ENCODE data around the gene ZNF224. TPM values are rescaled to one million over a fixed set of nuclear protein-coding genes. Genes with fewer than 3 reads are reported as not detected.
"Not testable (repeated sequence)": the region's sequence is repeated elsewhere in the genome, so short reads cannot be mapped to it uniquely, and the experiment has no call there.

The ZNF224 gene
- total RNA-seq, 1 experiment from 2014 or later, result 7.0 TPM

DNA sequence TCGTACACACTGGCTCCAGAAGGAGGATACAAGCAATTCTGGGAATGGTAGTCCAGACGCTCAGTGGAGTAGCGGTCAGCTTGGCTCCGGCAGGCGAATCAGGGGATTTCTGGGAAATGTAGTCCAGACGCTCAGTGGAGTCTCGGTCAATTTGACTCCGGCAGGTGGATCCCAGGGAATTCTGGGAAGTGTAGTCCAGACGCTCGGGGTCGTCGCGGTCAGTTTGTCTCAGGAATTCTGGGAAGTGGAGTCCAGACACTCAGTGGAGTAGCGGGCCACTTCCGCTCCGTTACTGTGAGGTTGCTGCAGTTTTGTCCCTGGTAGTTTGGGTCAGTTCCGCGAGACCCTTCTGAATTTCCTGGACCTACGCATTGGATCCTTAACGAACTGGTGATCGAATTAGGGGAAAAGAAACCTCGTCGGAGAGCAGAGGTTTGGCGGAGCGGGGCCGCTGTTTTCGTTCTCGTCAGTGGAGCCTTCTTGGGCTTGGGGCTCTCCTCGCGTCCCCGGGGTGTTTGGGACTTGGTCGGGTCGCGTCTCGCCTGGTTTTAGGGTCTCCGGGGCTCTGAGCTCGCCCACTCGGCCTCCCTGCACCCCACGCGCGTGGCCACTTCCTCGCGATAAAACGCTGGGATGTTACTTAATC, 19.1 kb downstream of the ZNF224 start, which contains the start of gene ZNF225:
TSS of gene ZNF225 (plus strand) at position 262 of the 646 bp plus-strand sequence. CDS start 2,429 bp downstream, outside the sequence.
- DNase-seq (ENCODE audit: low read depth), result peak; percentile 97
- in situ Hi-C loops (cut with HindIII; ENCODE audit: low pct_unique_long_range_greater_than_20kb, low sequenced_read_pairs), result no loop called here

DNA sequence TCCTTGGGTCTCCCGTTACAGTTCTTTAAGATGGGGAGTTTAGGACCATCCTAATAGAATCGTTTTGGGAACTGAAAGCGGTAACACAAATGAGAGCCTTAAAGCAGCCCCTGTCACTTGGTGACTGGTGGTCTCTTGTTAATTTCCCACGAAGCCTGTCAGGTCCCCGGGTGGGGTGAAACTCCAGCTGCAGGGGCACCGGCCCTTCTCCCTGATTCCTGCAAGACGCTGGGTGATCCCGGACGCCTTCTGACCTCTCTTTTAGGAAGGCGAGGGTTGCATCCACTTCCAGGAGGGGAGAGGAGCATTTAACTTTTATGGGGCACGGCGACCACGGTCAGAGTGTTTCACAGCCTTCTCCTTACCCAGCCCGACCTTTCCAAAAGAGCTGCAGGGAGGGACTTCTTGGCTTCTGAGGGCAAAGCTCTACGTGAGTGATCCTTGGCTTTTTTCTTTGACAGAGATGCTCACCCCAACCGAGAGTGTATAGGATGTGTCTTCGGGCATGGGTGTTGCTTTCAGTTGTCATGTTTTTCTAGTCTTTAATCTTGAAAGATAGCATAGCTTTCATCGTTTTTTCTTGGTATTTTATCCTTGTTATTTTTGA, 19.7 kb downstream of the ZNF224 start:
- in situ Hi-C loops (cut with HindIII; ENCODE audit: low pct_unique_long_range_greater_than_20kb, low sequenced_read_pairs), result no loop called here
- peak; percentile 25 for DNase-seq (ENCODE audit: low read depth)

DNA sequence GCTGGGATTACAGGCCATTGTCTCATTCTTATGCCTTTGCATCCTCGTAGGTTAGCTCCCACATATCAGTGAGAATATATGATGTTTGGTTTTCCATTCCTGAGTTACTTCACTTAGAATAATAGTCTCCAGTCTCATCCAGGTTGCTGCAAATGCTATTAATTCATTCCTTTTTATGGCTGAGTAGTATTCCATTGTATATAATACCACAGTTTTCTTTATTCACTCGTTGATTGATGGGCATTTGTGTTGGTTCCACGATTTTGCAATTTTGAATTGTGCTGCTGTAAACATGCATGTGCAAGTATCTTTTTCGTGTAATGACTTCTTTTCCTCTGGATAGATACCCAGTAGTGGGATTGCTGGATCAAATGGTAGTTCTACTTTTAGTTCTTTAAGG, 27.0 kb downstream of the ZNF224 start:
- DNase-seq (ENCODE audit: low read depth); in situ Hi-C loops (cut with HindIII; ENCODE audit: low pct_unique_long_range_greater_than_20kb, low sequenced_read_pairs): not testable (repeated sequence)

DNA sequence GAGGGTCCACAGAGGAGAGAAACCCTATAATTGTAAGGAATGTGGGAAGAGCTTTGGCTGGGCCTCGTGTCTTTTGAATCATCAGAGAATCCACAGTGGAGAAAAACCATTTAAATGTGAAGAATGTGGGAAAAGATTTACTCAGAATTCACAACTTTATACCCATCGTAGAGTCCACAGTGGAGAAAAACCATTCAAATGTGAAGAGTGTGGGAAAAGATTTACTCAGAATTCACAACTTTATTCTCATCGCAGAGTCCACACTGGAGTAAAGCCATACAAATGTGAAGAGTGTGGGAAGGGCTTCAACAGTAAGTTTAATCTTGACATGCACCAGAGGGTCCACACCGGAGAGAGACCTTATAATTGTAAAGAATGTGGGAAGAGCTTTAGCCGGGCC, 37.8 kb downstream of the ZNF224 start:
- DNase-seq (ENCODE audit: low read depth), result no peak
- in situ Hi-C loops (cut with HindIII; ENCODE audit: low pct_unique_long_range_greater_than_20kb, low sequenced_read_pairs), result no loop called here

DNA sequence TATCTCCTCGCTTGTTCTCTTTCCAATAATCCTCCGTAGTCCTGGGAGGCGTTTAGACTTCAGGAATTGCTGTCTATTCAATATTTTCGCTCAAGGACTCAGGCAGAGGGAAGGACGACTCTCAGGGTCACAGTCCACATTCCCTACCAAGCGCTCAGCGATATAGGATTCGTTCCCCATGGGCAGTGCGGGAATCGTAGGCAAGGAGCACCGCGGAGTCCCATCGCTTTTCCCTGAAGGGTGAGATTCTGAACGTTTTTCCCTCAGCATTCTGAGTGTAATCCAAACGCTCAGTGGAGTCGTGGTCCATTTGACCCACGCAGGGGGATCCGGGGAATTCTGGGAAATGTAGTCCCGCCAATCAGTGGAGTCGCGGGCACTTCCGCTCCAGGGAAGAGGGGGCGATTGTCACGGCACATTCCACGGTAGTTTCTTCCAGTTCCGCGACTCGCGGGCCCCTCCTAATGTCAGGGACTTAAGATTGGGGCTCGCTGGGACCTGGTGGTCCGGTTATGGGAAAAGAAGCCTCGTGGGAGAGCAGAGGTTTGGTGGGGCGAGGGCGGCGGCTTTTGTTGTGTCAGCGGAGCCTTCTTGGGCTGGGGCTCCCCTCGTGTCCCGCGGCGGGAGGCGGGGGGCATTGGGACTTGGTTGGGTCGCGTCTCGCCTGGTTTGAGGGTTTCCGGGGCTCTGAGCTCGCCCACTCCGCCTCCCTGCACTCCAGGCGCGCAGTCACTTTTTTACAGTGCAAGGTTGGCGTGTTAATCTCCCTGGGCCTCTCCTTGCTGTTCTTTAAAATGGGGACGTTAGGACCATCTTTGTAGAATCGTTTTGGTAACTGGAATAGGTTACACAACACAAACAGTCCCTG, 47.3 kb downstream of the ZNF224 start, which contains the start of gene ZNF234:
TSS of gene ZNF234 (plus strand) at position 364 of the 868 bp plus-strand sequence. CDS start 3,079 bp downstream, outside the sequence.
- DNase-seq (ENCODE audit: low read depth), result peak; percentile 82
- in situ Hi-C loops (cut with HindIII; ENCODE audit: low pct_unique_long_range_greater_than_20kb, low sequenced_read_pairs), result no loop called here

DNA sequence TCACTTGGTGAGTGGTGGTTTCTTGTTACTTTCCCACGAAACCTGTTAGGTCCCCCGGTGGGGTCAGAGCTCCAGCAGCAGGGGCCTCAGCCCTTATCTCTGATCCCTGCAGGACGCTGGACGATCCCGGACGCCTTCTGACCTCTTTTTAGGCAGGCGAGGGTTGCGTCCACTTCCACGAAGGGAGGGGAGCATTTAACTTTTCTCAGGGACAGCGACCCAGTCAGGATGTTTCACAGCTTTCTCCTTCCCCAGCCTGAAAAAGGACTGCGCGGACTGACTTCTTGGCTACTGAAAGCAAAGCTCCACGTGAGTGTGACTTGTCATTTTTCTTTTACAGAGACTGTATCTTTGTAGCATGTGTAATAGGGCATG, 47.9 kb downstream of the ZNF224 start:
- in situ Hi-C loops (cut with HindIII; ENCODE audit: low pct_unique_long_range_greater_than_20kb, low sequenced_read_pairs), result no loop called here

DNA sequence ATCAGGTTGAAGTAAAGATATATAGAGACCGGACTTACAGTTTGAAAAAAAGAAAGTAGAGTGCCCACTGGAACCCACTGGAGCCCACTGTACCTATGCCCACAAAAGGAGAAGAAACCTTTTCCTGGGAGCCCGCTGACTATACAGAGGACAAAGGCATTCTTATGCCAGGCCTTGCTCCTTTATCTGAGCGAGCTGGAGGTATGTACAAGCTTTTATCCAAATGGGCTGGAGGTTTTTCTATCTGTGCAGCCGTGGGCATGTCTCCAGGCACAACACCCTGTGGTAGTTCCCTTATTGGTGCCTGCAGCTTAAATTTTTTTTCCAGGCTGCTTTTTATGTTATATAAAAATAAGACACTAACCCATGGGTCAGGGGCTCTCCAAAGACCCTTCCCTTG, 55.6 kb downstream of the ZNF224 start:
- no peak for DNase-seq (ENCODE audit: low read depth)
- in situ Hi-C loops (cut with HindIII; ENCODE audit: low pct_unique_long_range_greater_than_20kb, low sequenced_read_pairs), result no loop called here

More for the DNA sequence above, 47.9 kb downstream of the ZNF224 start:
- DNase-seq (ENCODE audit: low read depth), result peak; percentile 39

DNA sequence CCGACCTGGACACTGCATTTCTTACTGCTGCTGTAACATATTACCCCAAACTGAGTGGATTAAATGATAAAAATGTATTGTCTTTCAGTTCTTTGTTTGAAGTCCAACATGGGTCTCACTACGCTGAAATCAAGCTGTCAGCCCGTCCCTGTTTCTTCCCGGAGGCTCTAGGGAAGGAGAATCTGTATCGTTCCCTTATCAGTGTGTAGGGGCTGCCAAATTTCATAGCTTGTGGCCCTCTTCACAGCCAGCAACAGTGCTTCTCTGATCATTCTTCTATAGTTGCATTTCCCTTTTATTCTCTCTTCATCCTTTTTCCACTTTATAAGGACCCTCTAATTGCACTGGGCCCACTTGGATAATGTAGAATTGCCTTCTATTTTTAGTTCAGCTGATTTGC, 57.3 kb downstream of the ZNF224 start:
- no peak for DNase-seq (ENCODE audit: low read depth)
- in situ Hi-C loops (cut with HindIII; ENCODE audit: low pct_unique_long_range_greater_than_20kb, low sequenced_read_pairs), result no loop called here

DNA sequence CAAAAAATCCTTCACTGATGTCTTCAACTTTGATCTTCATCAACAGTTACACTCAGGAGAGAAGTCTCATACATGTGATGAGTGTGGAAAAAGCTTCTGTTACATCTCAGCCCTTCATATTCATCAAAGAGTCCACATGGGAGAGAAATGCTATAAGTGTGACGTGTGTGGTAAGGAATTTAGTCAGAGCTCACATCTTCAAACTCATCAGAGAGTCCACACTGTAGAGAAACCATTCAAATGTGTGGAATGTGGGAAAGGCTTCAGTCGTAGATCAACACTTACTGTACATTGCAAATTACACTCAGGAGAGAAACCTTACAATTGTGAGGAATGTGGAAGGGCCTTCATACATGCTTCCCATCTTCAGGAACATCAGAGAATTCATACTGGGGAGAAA, 62.3 kb downstream of the ZNF224 start:
- peak; percentile 12 for DNase-seq (ENCODE audit: low read depth)
- in situ Hi-C loops (cut with HindIII; ENCODE audit: low pct_unique_long_range_greater_than_20kb, low sequenced_read_pairs), result no loop called here

Other genes starting within 250 kb of the ZNF224 start
- not detected in 2 replicates for gene ZNF404, start 210.4 kb upstream of the ZNF224 start, total RNA-seq (2014; rRNA removed; shearing (Covaris generic); ENCODE audit: low replicate concordance)
- 25.6 and 31.6 TPM in 2 replicates for gene ZNF45, start 159.1 kb upstream of the ZNF224 start, total RNA-seq (2014; rRNA removed; shearing (Covaris generic); ENCODE audit: low replicate concordance)
- gene ZNF221, start 143.1 kb upstream of the ZNF224 start, total RNA-seq (2014; rRNA removed; shearing (Covaris generic); ENCODE audit: low replicate concordance), result 2.7 and 20.4 TPM in 2 replicates
- gene ZNF155, start 110.2 kb upstream of the ZNF224 start, total RNA-seq (2014; rRNA removed; shearing (Covaris generic); ENCODE audit: low replicate concordance), result 10.3 and 13.5 TPM in 2 replicates
- gene ZNF230, start 91.4 kb upstream of the ZNF224 start, total RNA-seq (2014; rRNA removed; shearing (Covaris generic); ENCODE audit: low replicate concordance), result 4.8 and 6.9 TPM in 2 replicates
- gene ZNF222, start 69.0 kb upstream of the ZNF224 start, total RNA-seq (2014; rRNA removed; shearing (Covaris generic); ENCODE audit: low replicate concordance), result 8.2 and 9.8 TPM in 2 replicates
- gene ZNF223, start 42.3 kb upstream of the ZNF224 start, total RNA-seq (2014; rRNA removed; shearing (Covaris generic); ENCODE audit: low replicate concordance), result 3.2 and 17.8 TPM in 2 replicates
- 0.58 and 1.4 TPM in 2 replicates for gene ZNF284, start 22.2 kb upstream of the ZNF224 start, total RNA-seq (2014; rRNA removed; shearing (Covaris generic); ENCODE audit: low replicate concordance)
- gene ZNF225, start 19.0 kb downstream of the ZNF224 start, total RNA-seq (2014; rRNA removed; shearing (Covaris generic); ENCODE audit: low replicate concordance), result 2.2 and 4.5 TPM in 2 replicates
- 3.4 and 5.6 TPM in 2 replicates for gene ZNF234, start 47.2 kb downstream of the ZNF224 start, total RNA-seq (2014; rRNA removed; shearing (Covaris generic); ENCODE audit: low replicate concordance)
- gene ZNF226, start 70.7 kb downstream of the ZNF224 start, total RNA-seq (2014; rRNA removed; shearing (Covaris generic); ENCODE audit: low replicate concordance), result 15.7 and 45.0 TPM in 2 replicates
- gene ZNF227, start 118.2 kb downstream of the ZNF224 start, total RNA-seq (2014; rRNA removed; shearing (Covaris generic); ENCODE audit: low replicate concordance), result 8.4 and 27.4 TPM in 2 replicates
- gene ZNF233, start 165.5 kb downstream of the ZNF224 start, total RNA-seq (2014; rRNA removed; shearing (Covaris generic); ENCODE audit: low replicate concordance), result 0.03 TPM in 1 of 2 replicates, not detected in the other
- gene ZNF235, start 210.7 kb downstream of the ZNF224 start, total RNA-seq (2014; rRNA removed; shearing (Covaris generic); ENCODE audit: low replicate concordance), result 0.84 and 1.3 TPM in 2 replicates